ENCODE results near the gene SIGLEC8.
"Not testable (repeated sequence)": the region's sequence is repeated elsewhere in the genome, so short reads cannot be mapped to it uniquely, and the experiment has no call there.

SIGLEC8 gene

DNA sequence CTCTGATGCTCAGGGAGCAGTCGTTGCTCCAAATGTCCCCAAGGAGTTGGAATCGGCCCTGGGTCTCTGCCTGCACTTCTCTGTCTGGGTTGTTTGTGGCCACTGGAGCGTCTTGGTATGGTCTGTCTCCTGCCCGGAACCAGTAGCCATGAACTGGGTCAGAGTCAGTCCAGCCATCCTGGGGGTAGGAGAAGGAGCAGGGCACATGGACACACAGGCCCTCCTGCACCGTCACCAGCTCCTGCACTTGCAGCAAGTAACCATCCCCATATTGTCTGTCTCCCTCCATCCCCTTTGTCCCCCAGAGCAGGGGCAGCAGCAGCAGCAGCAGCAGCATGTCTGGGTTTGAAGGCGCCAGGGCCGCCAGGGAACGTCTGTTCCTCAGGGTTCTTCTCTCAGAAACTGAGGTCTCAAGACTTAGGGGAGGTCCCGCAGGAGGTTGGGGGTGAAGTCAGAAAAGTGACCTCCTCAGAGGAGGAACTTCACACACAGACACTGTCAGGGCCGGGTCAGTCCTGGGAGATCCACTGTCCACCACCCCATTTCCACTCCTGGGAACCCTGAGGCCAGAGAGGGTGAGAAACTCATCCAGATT, at the start of gene SIGLEC8:
Gene SIGLEC8 (minus strand): TSS at position 404 of the 595 bp plus-strand sequence. CDS start 67 bp downstream, at position 337.
- no peak for DNase-seq

- no peak for DNase-seq
Measured at GRCh38 chr19:51507640-51508058, 49.4 kb upstream of the SIGLEC8 start.

DNA sequence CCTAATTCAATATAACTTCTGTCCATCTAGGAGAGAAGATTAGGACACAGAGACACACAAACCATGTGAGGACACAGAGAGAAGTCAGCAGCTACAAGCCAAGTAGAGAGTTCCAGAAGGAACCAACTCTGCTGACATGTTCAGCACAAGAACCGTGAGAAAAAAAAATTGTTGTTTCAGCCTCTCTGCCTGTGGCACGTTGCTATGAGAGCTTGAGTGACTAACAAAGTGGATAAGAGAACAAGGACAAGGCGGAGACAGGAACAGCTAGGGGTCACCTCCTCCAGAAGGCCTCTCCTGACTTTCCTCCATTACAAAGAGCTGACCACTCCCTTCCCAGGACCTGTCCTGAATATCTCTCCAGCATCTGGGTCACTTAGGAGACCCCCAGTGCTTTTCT, 48.9 kb upstream of the SIGLEC8 start:
- no peak for DNase-seq

- no peak for DNase-seq
Measured at GRCh38 chr19:51505904-51506303, 47.6 kb upstream of the SIGLEC8 start.

DNA sequence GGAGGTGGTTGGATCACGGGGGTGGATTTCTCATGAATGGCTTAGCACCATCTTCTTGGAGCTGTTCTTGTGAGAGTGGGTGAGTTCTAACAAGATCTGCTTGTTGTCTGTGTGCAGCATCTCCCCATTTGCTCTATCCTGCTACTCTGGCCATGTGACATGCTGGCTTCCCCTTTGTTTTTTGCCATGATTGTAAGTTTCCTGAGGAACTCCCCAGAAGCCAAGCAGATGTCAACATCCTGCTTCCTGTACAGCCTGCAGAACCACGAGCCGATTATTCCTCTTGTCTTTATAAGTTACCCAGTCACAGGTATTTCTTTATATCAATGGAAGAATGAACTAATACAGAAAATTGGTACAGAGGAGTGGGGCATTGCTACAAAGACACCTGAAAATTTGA, 45.6 kb upstream of the SIGLEC8 start:
- no peak for DNase-seq

GRCh38 chr19:51503286-51503817, 45.1 kb upstream of the SIGLEC8 start:
- no peak for DNase-seq

- DNase-seq = no peak
Measured at GRCh38 chr19:51501594-51502263, 43.5 kb upstream of the SIGLEC8 start, which contains the start of gene SIGLEC12. Gene SIGLEC12, minus strand, starts transcription at chr19:51501800. Its CDS starts 67 bp downstream, at chr19:51501733.

GRCh38 chr19:51500931-51501330, 42.7 kb upstream of the SIGLEC8 start:
- DNase-seq = not testable (repeated sequence)

DNA sequence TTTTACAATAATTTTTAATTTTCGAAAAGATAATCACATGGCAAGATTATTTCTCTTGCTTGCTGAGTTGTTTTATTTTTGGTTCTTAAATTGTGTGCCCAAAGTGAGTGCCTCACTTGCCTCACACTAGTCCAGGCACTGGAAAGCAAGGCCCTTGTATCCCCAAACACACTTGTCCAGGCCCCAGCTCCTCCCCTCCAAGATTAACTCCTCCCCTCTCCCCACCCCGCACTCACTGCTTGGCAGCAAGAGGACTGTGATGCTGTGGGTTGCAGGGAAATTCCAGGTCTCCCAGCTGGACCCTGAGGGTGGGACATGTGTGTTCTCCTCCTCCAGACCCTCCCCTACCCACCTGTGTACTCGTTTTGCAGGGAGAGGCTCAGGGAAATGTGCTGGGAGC, 39.4 kb upstream of the SIGLEC8 start:
- DNase-seq = no peak

GRCh38 chr19:51493776-51494175, 35.5 kb upstream of the SIGLEC8 start:
- DNase-seq = no peak

DNA sequence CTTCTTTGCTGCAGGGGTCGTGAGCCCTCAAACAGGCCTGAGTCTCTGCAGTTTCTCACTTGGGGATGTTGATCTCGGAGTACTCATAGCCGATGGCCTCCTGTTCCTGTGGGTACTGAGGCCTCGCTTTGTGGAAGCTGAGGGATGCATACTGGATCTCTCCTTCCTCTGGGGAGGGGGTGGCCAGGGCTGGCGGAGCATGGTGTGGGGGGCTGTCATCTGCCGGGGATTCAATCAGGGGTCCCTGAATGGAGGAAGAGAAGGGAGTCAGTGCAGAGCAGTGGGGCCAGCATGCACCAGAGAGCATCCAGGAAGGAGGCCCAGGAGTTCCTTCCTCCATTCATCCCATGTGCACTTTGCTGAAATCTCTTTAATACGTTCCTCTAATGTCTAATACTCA, 33.3 kb upstream of the SIGLEC8 start:
- DNase-seq = no peak

DNA sequence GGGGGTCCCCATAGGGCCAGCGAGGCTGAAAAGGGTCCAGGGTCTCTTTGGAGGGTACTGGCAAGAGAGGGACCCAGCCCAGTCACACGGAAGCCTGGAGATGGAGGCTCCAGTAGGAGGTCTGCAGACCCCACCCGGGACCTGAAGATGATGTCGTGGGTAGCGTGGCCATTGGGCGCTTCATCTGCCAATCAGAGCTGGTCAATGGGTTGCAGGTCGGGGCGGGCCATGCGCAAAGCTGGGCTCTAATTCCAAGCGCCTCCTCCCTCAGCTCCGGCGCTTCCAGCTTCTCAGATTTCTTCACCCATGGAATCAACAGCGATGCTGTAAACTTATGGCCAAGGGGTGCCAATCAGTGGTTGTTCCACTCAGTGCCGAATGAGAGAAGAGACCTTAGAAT, 32.4 kb upstream of the SIGLEC8 start:
- no peak for DNase-seq

GRCh38 chr19:51489113-51489512, 30.9 kb upstream of the SIGLEC8 start:
- DNase-seq = no peak

GRCh38 chr19:51488491-51488890, 30.2 kb upstream of the SIGLEC8 start:
- no peak for DNase-seq

- DNase-seq = no peak
Measured at GRCh38 chr19:51485960-51486660, 27.9 kb upstream of the SIGLEC8 start.

DNA sequence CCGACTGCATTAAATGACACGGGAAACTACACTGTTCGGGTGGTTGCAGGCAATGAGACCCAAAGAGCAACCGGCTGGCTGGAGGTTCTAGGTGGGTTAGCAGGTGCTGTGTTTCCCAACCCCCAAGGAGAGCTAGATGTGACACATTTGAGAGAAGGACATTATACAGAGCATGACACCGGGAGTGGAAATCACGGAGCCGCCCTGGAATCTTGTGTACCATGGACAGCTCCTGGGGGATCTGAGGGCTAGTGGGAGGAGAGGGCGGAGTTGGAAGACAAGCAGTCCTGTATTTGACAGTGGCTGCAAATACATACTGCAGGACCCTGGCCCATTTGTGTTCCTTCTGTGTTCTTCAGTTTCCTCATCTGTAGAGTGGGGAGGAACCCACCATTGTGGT, 22.3 kb upstream of the SIGLEC8 start:
- DNase-seq = no peak

DNA sequence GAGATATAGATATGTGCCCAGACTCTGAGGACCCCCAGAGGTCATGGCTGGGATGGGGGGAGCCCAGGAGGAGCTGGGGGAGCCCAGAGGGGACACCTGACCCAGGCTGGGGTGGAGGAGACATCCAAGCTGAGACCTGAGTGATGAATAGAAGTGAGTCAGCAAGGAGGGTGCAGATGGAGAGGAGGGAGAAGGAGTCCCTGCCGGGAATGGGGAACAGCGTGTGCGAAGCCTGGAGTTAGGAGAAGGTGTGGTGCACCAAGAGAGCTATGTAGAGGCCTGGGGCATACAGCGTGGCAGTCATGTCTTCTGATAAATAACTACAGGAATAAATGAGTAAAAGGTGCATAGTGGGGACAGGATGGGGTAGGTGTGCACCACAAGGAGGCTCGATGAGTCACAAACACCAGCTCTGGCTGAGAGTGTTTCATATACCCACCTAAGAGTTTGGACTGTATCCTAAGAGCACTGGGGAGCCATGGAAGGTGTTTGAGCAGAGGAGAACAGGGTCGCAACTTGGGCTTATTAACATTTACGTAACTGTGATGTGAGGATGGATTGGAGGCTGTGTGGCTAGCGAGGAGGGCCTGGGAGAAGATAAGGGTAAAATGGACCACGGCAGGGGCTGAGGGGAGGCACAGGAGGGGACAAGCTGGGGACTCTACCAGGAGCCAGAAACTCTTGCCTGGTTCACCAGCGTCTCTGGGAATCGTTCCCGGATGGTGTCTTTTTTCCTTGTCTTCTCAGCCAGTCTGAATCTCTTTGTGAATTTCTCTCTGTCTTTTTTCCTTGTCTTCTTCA, 21.5 kb upstream of the SIGLEC8 start:
- DNase-seq = no peak

DNA sequence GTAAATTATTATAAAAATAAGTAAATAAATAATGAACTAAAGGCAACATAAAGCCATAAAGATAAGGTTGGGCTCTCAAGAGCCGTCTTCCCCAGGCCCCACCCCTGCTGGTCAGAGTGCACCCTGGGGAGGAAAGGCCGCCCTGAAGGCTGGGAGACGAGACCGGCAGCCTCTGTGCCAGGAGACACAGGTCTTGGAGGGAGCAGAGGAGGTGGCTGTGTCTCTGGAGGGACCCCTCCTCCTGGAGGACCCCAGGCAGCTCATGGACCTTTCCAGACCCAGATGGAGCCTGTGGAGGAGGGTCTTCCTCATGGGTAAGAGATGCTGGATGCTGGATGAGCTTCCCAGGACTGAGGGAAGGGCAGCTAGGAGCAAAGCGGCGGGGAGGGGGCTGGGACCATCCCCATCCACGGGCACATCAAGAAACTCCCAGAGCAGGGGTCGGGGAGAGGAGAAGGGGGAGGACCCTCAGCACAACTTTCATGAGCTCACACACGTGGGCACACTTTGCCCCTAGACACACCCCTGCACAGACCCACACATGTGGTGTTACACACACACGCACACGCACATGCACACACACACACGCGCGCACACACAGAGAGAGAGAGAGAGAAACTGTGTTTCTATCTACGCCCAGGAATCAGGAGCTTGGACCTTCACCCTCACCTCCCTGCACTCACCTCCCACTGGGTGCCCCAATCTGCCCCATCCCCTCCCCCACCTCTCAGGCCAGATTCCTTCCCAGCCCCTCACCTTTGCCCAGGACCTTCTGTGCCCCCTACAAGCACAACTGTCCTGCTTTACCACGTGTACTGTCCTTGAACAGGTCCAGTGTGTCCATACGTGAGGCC, 20.4 kb upstream of the SIGLEC8 start, which contains the start of gene CEACAM18:
Gene CEACAM18 (plus strand): TSS at position 159 of the 854 bp plus-strand sequence.
- DNase-seq = no peak

- no peak for DNase-seq
Measured at GRCh38 chr19:51477344-51477743, 19.1 kb upstream of the SIGLEC8 start.

DNA sequence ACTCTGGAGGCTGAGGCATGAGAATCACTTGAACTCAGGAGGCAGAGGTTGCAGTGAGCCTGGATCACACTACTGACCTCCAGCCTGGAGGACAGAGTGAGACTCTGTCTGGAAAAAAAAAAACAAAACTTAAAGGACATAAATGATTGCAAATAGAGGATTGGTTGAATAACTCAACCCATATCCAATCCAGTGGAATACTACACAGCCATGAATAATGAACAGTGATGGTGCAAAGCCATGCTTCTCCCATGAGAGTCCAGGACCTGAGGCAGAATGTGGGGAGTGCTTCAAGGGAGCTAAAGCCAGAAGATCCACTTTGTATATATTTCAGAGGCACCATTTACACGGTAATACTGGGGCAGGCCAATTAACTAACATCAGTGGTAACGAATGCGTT, 17.9 kb upstream of the SIGLEC8 start:
- DNase-seq = no peak

GRCh38 chr19:51473009-51473707, 14.9 kb upstream of the SIGLEC8 start:
- DNase-seq = peak; percentile 89
